Measurements from ENCODE around the gene PRRT4.

Gene PRRT4

DNA sequence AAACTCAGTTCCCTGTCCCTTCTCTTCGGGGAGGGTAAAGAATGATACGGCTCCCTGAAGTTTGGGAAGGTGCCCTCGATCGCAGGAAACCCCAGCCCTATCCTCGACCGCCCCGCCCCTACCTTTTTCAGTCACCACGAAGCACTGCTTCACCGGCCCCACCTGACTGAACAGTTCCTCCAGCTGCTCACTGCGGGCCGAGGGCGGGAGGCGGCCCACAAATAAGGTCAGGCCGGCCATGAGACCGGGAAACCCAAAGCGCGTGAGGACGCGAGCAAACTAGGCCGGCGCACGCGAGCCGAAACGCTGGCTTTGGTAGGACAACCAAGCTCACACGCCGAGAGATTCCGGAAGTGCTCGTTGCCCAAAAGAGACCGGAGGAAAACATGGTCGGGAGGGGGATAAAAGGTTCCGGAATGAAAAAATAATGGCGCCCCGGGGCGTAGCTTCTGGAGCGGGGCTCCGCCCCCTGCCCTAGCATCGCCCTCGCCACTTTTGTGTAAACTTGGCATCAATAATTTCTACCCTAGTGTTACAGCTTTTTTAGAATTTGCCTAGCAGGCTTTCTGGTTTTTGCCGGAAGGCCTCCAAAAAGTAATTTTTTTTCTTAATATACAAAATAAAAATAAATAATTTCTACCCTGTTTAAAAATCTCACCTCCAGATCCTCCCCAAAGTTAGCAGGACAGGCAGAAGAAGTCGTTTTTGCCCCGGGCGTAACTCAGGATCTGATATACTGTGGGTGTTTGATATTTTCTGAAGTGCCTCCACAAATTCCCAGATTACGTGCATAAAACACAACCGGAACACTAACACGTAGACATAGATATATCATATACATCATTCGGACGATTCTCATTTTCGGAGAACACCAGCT, 17.7 kb downstream of the PRRT4 start, which contains the start of gene RBM28:
Gene RBM28, minus strand, starts transcription at position 355 of the 877 bp plus-strand sequence. Its CDS starts 115 bp downstream, at position 240.
- peak; percentile 72 for DNase-seq

DNA sequence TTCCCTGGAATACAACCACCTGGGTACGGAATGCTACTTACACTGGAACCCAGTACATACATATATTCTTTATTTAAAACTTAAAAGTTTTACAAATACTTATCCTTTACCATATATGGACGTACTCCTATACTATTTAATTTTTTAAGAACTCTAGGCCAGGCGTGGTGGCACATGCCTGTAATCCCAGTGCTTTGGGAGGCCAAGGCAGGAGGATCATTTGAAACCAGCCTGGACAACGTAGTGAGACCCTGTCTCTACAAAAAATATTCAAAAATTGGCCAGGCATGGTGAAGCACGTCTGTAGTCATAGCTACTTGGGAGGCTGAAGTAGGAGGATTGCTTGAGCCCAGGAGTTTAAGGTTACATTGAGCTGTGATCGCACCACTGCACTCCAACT, 19.8 kb downstream of the PRRT4 start:
- no peak for DNase-seq

DNA sequence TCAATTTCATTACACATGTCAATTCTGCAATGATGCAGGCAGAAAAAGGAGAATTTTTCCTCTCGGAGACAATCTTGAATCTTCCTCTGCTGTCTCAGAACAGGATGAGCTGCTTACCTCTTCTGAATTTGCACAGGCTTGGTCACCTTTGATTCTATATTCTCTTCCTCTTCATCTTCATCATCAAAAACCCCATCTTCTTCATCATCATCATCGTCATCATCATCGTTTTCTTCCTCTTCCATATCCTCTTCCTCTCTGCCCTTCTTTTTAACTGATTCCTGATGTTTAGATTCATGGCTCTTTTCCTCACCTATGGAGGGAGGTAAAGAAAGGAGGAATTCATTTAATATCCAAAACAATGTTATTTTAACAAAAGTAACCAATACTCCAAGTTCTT, 25.8 kb downstream of the PRRT4 start:
- no peak for DNase-seq

DNA sequence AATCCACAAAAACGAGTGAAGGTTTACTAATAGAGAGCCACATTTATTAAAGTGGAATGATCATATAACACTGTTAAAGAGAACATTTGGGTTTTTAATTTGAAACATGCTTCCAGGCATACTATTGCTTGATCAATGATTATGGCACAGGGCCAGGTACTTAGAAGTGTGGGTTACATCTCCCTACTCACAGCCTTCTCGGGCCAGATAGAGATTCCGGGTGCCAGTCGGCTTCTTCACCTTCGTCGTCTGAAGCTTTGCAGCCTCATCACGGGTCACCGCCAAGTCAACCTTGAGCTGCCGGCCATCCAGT, 37.2 kb downstream of the PRRT4 start:
- no peak for DNase-seq

DNA sequence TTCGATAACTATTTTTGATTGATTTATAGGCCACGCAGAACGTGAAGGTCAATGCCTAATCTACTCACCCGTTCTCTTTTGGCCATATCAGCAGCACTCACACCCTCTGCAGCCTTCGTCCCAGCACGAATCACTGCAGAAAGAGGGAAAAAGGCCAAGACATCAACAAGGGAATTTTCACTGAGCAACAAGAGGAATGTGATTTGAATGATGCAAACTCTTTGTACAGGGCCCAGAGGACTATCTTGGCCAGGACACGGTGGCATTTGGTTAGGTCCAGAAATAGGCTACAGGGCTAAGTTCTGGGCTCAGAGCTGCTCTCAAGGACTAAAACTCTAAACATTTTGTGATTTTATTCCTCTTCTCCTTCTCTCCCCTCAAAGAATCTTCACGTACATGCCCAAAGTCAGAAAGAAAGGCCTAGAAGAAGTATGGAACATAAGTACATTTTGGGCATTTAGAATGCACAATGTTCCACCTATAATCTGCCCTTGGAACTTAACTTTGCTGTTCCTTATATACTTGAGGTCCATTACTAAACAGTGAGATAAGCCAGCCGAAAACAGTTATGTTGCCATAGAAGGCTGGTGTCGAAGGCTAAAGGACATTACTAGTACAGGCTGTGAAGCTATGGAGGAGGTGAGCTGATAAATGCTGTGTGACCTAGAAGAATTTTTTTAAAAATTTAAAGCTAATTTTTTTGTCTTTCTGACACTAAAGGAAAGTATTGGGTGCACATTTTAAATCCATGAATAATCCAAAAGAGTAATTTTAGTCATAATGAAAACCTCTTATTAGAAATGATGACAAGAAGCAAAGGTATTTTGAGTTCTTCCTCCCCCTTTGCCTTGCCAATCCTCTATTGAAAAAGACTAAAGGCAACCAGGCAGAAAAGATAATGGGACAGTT, 37.8 kb downstream of the PRRT4 start:
- no peak for DNase-seq

DNA sequence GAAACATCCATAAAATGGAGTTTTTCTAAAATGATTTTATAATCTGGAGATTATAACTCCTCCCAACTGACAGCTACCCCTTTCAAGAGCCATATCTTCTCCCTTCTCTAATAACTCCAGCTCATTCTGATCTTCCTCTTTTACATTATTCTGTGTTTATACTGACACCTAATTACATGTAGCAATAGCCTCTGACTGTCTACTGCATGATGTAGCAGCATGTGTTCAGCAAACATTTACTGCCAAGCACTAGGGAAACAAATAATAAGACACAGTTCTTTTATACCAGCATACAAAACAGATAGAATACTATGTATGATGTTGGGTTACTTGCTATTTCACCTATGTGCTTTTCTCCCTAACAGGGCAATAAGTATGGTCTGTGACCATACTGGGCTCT, 38.5 kb downstream of the PRRT4 start:
- no peak for DNase-seq

DNA sequence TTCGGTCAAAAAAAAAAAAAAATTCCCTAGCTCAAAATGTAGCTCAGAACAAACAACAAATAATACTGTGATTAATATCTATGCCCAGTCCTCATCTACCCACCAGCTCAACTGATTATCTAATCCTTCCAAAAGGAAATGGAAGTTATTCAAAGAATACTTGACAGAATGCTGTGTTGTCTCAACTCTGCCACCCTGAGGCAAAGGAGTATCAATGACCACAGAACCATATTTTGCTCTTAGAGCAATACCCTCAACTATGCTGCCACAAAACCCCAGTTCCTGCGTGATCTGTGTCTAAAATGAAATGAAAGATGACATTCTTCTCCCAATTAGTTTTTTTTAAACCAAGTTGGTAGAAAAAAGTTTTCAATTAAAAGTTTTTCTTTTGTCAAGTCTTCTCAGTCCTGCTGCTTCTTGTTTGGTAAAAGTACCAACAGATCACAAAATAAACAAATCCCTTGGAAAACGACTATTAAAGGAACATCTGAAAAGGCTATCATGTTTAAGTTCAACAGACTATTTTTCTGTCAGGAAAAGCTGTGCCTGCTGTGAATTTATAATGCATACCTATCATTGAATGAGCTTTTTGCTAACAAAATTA, 39.3 kb downstream of the PRRT4 start:
- no peak for DNase-seq

DNA sequence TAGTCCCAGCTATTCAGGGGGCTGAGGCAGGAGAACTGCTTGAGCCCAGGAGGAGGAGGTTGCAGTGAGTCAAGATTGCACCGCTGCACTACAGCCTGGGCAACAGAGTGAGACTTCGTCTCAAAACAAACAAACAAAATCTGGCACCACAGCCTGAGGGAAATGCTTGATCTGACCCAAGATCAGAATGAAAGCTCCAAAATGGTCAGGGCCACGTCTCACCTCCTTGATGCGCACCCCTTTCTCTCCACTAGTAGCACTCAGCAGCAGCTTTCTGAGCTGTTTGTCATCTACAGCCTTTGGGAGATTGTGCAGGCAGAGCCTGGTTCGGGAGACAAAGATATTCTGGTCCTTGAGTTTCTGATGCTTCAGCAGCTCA, 40.5 kb downstream of the PRRT4 start:
- DNase-seq, result no peak

DNA sequence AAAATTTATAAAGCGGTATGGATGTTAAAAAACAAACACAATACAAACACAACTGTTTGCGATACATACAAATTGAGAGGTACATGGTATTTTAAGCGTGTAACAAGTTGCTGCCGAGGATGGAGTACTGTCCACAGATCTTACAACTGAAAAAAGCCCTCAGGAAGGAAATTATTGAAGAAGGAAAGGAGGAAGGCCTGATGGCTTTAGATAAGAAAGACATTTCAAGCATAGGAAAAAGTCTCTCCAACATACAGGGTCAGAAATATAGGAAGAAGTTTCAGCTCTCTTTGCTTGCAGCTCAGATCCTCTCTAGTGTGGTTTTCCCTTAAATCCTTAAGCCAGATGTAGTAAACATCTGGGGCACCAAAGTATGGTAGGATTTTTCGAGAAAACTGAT, 42.8 kb downstream of the PRRT4 start:
- no peak for DNase-seq

DNA sequence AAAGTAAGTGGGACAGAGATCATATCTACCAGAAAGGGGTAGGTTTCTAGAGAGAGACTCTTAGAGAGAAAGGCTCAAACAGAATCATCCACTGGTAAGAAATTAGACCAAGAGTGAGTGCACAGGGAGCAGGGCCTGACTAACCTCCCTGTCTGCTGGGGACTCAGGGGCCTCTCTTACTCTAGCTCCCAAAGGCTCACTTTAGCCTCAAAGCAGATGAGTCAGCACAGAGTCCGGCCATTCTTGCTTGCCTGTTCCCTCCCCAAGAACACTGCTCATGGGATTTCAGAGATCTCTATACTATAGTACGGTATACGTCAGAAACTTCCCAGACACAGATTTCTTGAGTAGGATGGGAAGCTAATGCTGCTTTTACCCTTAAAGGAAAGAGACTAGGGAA, 50.5 kb downstream of the PRRT4 start:
- DNase-seq, result no peak

DNA sequence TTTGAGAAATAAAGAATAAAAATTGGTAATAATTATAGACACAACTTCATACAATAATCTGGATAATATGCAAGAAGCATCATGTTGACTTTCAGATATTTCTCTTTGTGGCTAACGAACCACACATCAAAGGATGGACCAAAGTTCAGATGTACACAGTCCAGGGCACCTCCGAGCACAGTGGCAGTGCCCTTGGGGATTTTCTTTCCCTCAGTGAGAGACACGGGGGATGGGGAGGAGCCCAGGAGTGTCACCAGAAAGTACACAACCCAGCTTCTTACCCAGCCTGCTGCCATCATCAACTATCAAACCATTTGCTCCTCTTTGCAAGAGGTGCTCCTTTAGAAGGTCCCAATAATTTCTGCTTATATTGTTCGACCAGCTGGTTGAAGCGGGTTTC, 51.0 kb downstream of the PRRT4 start:
- DNase-seq, result no peak

DNA sequence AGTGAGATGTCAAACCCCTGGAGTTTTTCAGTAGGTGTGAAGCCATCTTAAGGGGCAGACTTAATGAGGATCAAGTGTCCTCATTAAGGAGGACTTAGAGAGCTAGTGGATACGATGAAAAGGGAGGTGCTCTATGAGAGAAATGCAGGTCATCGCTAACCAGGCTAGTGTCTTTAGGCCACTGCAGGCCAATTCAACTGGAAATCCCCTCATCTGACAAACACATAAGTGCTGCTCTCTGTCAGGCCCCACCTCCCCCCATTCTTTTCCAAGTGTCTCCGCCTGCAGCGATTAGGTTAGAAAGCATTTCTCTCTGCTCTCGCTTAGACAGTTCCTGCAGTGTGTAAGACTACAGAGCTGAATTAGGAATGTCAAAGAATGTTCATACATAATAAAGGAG, 51.5 kb downstream of the PRRT4 start:
- no peak for DNase-seq

DNA sequence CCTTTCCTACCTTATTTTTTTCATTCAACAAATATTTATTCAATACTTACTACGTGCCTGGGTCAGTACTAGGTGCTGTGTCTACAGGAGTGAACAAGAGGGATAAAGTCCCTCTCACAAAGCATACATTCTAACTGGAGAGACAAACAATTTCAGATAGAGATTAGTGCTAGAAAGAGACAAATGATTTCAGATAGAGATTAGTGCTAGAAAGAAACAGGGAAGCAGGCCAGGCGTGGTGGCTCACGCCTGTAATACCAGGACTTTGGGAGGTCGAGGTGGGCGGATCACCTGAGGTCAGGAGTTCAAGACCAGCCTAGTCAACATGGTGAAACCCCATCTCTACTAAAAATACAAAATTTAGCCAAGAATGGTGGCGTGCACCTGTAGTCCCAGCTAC, 52.4 kb downstream of the PRRT4 start:
- no peak for DNase-seq

DNA sequence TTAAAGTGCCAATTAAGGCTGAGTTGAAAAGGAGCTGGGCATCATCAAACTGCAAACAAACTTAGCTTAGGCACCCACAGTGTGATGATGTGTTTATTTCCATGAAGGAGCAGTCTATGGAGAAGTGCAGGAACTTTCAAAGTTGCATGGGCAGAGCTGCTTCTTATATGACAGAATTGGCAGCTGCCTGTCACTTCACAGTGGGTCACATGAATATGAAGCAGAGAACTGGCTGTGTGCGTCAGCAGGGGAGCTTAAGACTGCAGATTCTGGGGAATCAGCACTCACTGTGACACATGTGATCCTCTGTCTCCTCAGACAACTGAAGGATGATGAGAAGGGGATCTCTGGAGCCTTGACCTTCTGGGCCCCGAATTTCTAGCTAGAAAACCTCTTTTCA, 54.4 kb downstream of the PRRT4 start:
- DNase-seq, result no peak

DNA sequence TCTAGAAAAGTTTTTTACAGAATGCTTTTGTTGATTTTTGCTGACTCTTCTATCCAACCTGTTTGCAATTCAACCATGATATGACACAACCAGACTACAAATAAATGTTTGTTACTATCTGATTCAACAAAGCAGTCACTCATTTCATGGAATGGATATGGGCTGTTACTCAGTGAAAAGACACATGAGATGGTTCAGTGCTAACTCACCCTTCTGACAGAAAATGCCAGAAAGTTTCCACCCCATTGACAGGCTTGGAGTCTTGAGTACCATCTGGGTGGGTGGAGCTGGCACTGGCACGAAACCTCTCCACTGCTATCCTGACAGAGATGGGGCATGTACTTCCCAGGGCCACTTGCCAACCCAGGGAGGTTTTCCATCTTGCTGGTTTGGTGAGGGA, 57.3 kb downstream of the PRRT4 start:
- DNase-seq, result no peak

DNA sequence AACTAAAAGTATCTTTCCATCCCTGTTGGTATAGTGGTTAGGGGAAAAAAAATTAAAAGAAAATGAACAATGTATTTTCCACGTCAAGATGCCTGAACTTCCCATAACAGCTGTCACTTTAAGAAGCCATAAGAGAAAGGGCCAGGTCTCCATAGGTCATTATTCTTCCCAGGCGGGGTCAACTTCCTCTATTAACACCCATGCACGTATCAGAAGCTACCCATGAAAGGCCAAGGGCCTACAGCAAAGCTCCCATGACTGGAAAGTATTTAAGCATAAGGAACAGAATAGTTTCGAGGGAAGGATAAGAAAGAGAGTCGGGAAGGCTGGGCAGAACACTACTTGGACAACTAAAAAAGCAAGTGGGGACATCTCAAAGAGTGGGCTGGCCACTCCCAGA, 57.8 kb downstream of the PRRT4 start:
- no peak for DNase-seq

DNA sequence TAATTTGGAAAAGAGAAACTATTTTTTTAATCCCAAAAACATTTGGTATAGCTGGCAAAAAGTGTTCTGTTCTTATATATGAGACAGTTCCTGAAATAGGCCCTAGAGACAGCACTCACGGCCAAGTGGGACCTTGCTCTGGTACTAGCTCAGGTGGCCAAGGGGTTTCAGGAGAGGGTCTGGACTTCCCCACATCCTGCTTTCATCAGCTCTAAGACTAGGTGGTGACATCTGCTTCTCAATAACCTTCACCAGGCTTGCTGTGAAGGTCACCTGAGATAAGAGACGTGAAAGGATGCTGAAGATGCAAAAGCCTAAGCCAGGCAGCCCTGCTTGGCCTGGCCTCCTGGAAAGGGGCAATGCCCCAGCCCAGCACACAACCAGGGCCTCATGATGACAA, 58.4 kb downstream of the PRRT4 start:
- no peak for DNase-seq

DNA sequence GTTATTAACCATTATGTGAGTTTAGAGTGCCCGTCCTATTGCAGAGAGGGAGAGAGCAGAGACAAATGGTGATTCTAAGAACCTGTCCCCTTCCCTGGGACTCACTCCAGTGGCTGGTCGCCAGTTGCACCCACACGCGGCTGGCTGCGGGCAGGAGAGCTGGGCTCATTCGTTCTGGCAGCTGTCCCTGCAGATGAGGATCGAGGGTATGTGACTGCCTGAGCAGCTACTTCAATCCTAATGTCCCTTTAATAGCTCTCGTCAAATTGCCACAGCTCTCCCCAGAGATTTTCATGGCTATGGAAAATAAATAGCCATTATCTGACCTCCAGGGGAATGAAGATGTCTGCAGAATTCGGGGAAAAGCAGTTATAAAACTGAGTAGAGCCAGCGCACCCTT, 59.4 kb downstream of the PRRT4 start:
- no peak for DNase-seq
